ENCODE results near the gene HTATSF1.
A peak's percentile ranks its signal among the peaks of the same experiment; 100 is the strongest.

The HTATSF1 gene

GRCh38 chrX:136528645-136529315, 31.4 kb downstream of the HTATSF1 start:
- no peak overlapping the region for H3K4me3 ChIP-seq (ENCODE audit: low read depth, low read length)
- peak; percentile 17 for DNase-seq (ENCODE audit: low read depth)
- TF ChIP-seq, protein P1, sequence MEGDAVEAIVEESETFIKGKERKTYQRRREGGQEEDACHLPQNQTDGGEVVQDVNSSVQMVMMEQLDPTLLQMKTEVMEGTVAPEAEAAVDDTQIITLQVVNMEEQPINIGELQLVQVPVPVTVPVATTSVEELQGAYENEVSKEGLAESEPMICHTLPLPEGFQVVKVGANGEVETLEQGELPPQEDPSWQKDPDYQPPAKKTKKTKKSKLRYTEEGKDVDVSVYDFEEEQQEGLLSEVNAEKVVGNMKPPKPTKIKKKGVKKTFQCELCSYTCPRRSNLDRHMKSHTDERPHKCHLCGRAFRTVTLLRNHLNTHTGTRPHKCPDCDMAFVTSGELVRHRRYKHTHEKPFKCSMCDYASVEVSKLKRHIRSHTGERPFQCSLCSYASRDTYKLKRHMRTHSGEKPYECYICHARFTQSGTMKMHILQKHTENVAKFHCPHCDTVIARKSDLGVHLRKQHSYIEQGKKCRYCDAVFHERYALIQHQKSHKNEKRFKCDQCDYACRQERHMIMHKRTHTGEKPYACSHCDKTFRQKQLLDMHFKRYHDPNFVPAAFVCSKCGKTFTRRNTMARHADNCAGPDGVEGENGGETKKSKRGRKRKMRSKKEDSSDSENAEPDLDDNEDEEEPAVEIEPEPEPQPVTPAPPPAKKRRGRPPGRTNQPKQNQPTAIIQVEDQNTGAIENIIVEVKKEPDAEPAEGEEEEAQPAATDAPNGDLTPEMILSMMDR (IDR thresholded peaks at IDR 0.05; ENCODE audit: control insufficient read depth, extremely low read depth, insufficient read depth) = no peak

DNA sequence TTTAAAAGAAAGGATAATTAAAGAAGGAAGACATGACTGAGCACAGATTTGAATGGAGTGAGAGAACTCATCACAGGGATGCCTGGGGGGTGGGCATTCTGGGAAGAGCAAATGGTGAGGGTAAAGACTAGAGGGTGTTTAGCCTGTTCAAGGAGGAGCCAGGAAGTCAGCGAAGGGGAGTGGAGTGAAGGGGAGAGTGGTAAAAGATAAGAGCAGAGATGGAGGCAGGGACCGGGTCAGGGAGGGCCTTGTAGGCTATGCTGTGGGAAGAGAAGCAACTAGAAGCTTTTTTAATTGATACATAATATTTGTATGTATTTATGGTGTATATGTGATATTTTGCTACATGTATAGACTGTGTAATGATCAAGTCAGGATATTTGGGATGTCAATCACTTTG, 32.4 kb downstream of the HTATSF1 start:
- H3K4me3 ChIP-seq (ENCODE audit: low read depth, low read length) = no peak overlapping the region
- TF ChIP-seq, protein P1 (IDR thresholded peaks at IDR 0.05; ENCODE audit: control insufficient read depth, extremely low read depth, insufficient read depth) = no peak
- no peak for DNase-seq (ENCODE audit: low read depth)

DNA sequence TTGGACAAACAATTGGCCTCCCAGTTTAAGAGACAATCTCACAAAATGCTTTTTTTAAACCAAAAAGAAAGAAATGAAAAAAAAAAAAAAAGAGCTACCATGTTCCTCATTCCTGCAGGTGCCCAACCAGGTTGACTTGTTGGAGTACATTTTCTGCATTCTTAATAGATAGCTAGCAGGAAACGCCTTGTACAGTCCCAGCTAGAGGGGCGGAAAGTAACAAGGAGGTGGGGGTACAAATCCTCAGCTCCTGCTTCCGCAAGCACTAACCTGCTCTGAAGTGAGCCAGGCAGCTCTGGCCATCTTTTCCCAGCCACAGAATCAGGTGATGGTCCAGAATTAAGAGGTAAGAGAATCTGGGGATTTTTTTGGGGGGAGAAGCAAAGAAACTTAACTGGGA, 34.6 kb downstream of the HTATSF1 start, which contains the start of gene VGLL1:
TSS of gene VGLL1 (plus strand) at position 265 of the 400 bp plus-strand sequence. CDS start 3,806 bp downstream, outside the sequence.
- no peak for DNase-seq (ENCODE audit: low read depth)
- TF ChIP-seq, protein P1 (IDR thresholded peaks at IDR 0.05; ENCODE audit: control insufficient read depth, extremely low read depth, insufficient read depth) = no peak
- H3K4me3 ChIP-seq (ENCODE audit: low read depth, low read length) = no peak within 1 kb of the TSS

DNA sequence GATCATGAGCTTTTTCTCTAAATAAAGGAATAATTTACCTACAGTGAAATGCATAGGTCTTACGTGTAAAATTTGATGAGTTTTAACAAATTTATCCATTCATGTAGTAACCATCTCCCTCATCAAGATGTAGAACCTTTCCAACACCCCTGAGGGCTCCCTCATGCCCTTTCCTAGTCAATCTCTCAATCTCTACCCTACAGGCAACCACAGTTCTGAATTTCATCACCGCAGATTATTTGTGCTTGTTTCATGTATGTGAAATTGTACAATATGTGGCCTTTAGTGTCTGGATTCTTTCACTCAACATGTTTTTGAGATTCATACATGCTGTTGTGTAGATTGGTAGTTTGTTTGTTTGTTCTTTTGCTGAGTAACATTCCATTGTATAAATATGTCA, 36.7 kb downstream of the HTATSF1 start:
- TF ChIP-seq, protein P1 (IDR thresholded peaks at IDR 0.05; ENCODE audit: control insufficient read depth, extremely low read depth, insufficient read depth) = no peak
- no peak for DNase-seq (ENCODE audit: low read depth)
- no peak overlapping the region for H3K4me3 ChIP-seq (ENCODE audit: low read depth, low read length)

GRCh38 chrX:136538811-136539210, 41.4 kb downstream of the HTATSF1 start:
- TF ChIP-seq, protein P1 (IDR thresholded peaks at IDR 0.05; ENCODE audit: control insufficient read depth, extremely low read depth, insufficient read depth) = no peak
- DNase-seq (ENCODE audit: low read depth) = no peak

GRCh38 chrX:136540226-136540625, 42.8 kb downstream of the HTATSF1 start:
- no peak for DNase-seq (ENCODE audit: low read depth)
- no peak overlapping the region for H3K4me3 ChIP-seq (ENCODE audit: low read depth, low read length)
- TF ChIP-seq, protein P1 (IDR thresholded peaks at IDR 0.05; ENCODE audit: control insufficient read depth, extremely low read depth, insufficient read depth) = no peak

More at GRCh38 chrX:136538811-136539210, 41.4 kb downstream of the HTATSF1 start:
- H3K4me3 ChIP-seq (ENCODE audit: low read depth, low read length) = no peak overlapping the region

- no peak for DNase-seq (ENCODE audit: low read depth)
- TF ChIP-seq, protein P1 (IDR thresholded peaks at IDR 0.05; ENCODE audit: control insufficient read depth, extremely low read depth, insufficient read depth) = no peak
- H3K4me3 ChIP-seq (ENCODE audit: low read depth, low read length) = no peak overlapping the region
Observed at GRCh38 chrX:136541294-136541693, 43.9 kb downstream of the HTATSF1 start.

Measured in LNCaP clone FGC (cell line).